ENCODE data around the gene CITED4.
"Not testable (repeated sequence)": the region's sequence is repeated elsewhere in the genome, so short reads cannot be mapped to it uniquely, and the experiment has no call there.

CITED4 gene

GRCh38 chr1:40862008-40862863 lies at the start of gene CITED4:
Gene CITED4, minus strand, starts transcription at chr1:40862363. Its CDS starts 236 bp downstream, at chr1:40862127.
- DNase-seq = peak; percentile 71

- no peak for DNase-seq
These were observed 48.9 kb upstream of the CITED4 start for GRCh38 chr1:40911105-40911504.

- no peak for DNase-seq
These were observed 47.1 kb upstream of the CITED4 start for GRCh38 chr1:40909281-40909680.

- DNase-seq = no peak
These were observed 46.2 kb upstream of the CITED4 start for GRCh38 chr1:40908350-40908749.

- DNase-seq = no peak
These were observed 45.7 kb upstream of the CITED4 start for GRCh38 chr1:40907899-40908298.

GRCh38 chr1:40906781-40907400 lies 44.7 kb upstream of the CITED4 start:
- DNase-seq = no peak

- DNase-seq = no peak
These were observed 42.9 kb upstream of the CITED4 start for GRCh38 chr1:40905061-40905460.

GRCh38 chr1:40903106-40903505 lies 40.9 kb upstream of the CITED4 start:
- no peak for DNase-seq

GRCh38 chr1:40901886-40902852 lies 40.0 kb upstream of the CITED4 start:
- DNase-seq = no peak

- DNase-seq = no peak
These were observed 37.2 kb upstream of the CITED4 start for GRCh38 chr1:40899230-40899870.

- DNase-seq = no peak
These were observed 36.3 kb upstream of the CITED4 start for GRCh38 chr1:40898431-40898901.

GRCh38 chr1:40897513-40897912 lies 35.4 kb upstream of the CITED4 start:
- no peak for DNase-seq

- DNase-seq = no peak
These were observed 34.3 kb upstream of the CITED4 start for GRCh38 chr1:40896482-40896881.

- no peak for DNase-seq
These were observed 33.4 kb upstream of the CITED4 start for GRCh38 chr1:40895601-40896000.

GRCh38 chr1:40894858-40895257 lies 32.7 kb upstream of the CITED4 start:
- DNase-seq = not testable (repeated sequence)

- DNase-seq = no peak
These were observed 32.3 kb upstream of the CITED4 start for GRCh38 chr1:40894455-40894854.

- no peak for DNase-seq
These were observed 31.8 kb upstream of the CITED4 start for GRCh38 chr1:40893946-40894345.

GRCh38 chr1:40892354-40892753 lies 30.2 kb upstream of the CITED4 start:
- DNase-seq = no peak

GRCh38 chr1:40890771-40891170 lies 28.6 kb upstream of the CITED4 start:
- DNase-seq = no peak

- no peak for DNase-seq
These were observed 25.5 kb upstream of the CITED4 start for GRCh38 chr1:40887652-40888051.

GRCh38 chr1:40887012-40887378 lies 24.8 kb upstream of the CITED4 start:
- DNase-seq = no peak

GRCh38 chr1:40886318-40887011 lies 24.3 kb upstream of the CITED4 start:
- no peak for DNase-seq

Measured in NCI-H446 treated with DMSO at 0.1 percent for 48 hours (cell line).